Activated CD4-positive, alpha-beta T cell treated with anti-CD3 and anti-CD28 coated beads, Interleukin-2, Interleukin-6, amounts not matched to agents 100 ng/mL and 50 ng/mL, durations not matched to agents 16 hours and 8 hours (primary cell): ENCODE results near the gene PPFIBP1.

ENCODE experiments used
- DNase-seq: peaks from one replicate; pipeline ENCODE4 v3.0.0-alpha.2; 2020

Gene PPFIBP1

GRCh38 chr12:27674989-27675388 is 151.0 kb downstream of the PPFIBP1 start:
- no peak for DNase-seq

DNA sequence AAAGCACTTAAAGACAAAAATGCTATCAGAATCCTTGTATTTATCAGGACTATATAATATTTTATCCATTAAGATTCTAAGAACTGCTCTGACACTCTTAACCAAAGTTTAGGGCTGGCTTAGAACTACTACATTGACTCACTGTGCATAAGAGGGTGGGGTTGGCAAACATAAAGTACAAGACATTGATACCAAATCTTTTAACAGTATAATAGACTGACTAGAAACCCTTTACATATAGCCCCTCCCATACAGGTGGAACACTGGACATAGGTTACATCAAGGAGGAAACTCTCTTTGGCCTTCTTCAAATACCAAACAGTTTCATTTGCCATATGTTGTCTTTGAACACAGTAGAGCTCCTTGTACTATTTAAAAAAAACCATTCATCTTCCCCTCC is 156.6 kb downstream of the PPFIBP1 start:
- no peak for DNase-seq

DNA sequence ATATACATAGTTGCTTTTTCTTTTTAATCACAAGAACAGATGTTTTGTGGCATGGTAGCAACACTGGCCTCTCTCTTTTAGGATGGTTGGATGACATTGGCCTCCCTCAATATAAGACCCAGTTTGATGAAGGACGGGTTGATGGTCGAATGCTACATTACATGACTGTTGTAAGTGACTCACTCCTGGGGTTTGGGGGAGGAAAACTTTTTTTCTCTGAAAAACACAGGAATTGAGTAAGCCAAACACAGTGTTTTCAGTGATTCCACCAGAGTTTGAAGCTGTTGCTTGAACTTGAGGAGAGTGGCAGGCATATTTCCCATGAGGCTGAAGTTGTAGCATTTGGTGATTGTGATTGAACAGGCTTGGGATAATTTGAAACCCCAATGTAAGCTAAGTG is 158.5 kb downstream of the PPFIBP1 start:
- no peak for DNase-seq

DNA sequence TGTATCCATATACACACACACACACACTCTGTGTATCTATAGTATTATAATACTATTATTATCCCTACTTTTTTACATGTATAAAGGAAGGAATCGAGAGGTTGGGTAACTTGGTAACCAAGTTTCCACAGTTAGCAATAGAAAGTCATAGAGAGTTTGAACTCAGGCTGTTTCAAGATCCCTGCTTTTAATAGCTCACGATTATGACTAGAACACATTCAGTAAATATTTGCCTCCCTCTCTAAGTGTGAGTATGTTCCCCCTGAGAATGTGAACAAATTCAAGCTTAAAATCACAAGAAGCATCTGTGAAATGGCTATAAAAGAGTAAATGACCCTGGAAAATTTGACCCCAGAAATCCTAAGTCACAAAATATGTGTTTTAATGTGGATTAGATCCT is 161.3 kb downstream of the PPFIBP1 start:
- no peak for DNase-seq

GRCh38 chr12:27686147-27686546 is 162.1 kb downstream of the PPFIBP1 start:
- DNase-seq: no peak

DNA sequence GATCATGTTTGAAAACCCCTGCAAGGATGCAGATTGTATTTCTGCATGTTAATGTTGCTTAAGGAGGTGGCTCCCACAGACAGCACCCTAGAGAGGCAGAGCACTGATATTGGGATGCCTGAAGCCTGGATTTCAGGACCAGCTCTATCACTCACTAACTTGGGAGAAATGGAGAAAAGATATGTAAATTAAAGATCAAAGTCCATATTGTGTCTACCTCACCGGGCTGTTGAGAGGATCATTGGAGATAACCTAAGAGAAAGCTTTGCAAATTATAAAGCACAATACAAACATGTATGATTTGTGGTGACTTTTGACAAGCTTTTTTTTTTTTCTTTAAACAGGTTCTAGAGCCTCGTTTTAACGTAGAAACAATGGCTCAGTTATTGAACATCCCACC is 164.7 kb downstream of the PPFIBP1 start:
- no peak for DNase-seq

GRCh38 chr12:27689558-27690180 is 165.7 kb downstream of the PPFIBP1 start:
- no peak for DNase-seq

GRCh38 chr12:27693403-27693802 is 169.4 kb downstream of the PPFIBP1 start:
- DNase-seq: no peak

- DNase-seq: no peak
Observed at GRCh38 chr12:27695556-27696292, 171.7 kb downstream of the PPFIBP1 start.

GRCh38 chr12:27696293-27696652 is 172.3 kb downstream of the PPFIBP1 start, which contains the start of gene REP15:
Gene REP15, plus strand, starts transcription at chr12:27696447. Its CDS starts 116 bp downstream, at chr12:27696563.
- DNase-seq: no peak

GRCh38 chr12:27696864-27697564 is 173.0 kb downstream of the PPFIBP1 start:
- no peak for DNase-seq

- peak; percentile 86 for DNase-seq
Observed at GRCh38 chr12:27703720-27704452, 179.9 kb downstream of the PPFIBP1 start.

GRCh38 chr12:27705263-27705662 is 181.3 kb downstream of the PPFIBP1 start:
- DNase-seq: no peak

DNA sequence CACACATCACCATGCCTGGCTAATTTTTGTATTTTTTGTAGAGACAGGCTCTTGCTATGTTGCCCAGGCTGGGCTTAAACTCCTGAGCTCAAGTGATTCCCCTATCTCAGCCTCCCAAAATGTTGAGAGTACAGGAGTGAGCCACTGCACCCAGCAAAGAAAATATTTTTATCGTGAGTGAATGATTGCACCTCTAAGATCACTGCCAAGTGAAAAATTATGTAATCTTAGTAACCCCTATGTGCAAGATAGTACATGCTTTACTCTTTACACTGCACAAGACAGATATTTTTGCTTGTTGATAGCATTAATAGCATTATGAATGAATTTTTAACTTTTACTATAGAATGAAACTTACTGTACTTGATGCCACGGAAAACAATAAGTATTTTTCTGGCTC is 183.2 kb downstream of the PPFIBP1 start:
- no peak for DNase-seq

GRCh38 chr12:27709212-27709931 is 185.4 kb downstream of the PPFIBP1 start:
- DNase-seq: no peak

- DNase-seq: peak; percentile 30
Observed at GRCh38 chr12:27709932-27710591, 186.1 kb downstream of the PPFIBP1 start.

DNA sequence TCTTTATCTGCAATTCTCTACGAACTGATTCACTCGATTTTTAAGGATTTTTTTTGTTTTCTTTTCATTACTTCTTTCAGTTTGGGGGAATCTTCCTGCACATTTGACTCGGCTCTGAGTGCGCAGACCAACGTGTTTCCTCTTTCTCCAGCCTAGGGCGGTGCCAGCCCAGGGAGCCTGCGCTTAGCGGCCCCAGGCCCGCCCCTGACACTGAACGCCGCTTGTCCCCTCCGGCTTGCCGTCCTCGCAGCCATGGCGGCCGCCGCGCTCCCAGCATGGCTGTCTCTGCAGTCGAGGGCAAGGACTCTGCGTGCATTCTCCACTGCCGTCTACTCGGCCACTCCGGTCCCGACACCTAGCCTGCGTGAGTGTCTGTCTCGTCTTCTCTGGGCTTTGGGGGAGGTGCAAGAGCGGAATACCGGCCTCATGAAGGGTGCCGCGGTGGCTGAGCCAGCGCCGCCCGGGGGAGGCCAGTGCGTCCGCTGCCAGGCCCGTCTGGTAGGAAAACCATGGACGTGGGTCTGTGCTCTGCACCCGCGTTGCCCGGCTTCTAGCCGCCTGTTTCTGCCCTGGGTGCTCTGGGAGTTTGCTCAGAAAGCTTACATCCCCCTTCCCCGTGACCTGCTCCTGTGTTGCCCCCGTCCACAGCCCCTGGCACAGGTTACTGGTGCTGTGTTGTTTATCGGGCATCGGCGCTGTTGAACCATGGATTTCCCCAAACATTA is 186.7 kb downstream of the PPFIBP1 start, which contains the start of gene MRPS35:
Gene MRPS35 (plus strand): TSS at position 241 of the 725 bp plus-strand sequence. CDS start 12 bp downstream, at position 253.
- peak; percentile 95 for DNase-seq

DNA sequence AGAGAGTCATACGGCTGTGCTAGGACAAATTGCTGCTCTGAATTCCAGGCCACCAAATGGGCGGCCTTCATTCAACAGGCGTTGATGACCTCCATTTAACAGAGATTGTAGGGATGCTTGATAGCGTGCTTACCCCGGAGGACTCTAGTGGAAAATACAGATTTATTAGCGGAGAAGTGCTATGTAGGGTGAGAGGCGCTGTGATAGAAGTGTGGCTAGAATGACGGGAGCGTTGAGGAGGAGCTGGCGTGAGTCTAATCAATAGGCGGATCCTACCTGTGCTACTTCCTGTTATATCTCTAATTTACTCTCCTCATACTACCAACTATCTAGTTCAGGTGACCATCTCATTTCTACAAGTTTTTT is 187.3 kb downstream of the PPFIBP1 start:
- DNase-seq: peak; percentile 42

GRCh38 chr12:27711967-27712366 is 188.0 kb downstream of the PPFIBP1 start:
- no peak for DNase-seq

DNA sequence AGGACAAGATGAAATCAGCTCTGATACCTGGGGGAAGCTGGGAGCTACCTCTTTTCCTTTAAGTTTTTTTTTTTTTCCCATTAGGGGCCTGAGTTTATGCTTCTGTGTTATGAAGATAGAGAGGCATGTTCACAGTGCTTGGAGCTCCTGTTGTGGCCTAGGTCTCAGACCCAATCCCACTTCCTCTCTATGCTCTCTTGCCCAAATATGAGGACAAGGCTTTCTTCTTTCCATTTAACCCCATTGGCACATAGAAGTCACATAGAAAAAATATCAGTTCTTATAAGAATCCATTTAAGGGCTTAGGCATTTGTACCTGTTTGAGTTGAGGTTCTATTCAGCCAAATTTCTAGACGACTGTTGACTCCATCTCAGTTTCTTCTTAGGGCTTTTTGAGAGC is 199.2 kb downstream of the PPFIBP1 start:
- no peak for DNase-seq

- no peak for DNase-seq
Observed at GRCh38 chr12:27730097-27730588, 206.1 kb downstream of the PPFIBP1 start.
